Raji (cell line): ENCODE results near the gene URM1.

ENCODE experiments used
- POLR2A ChIP-seq: IDR thresholded peaks from 2 replicates; pipeline ENCODE4 v1.6.1; 2011; ENCODE audit warnings: low read depth, low read length, control low read depth; ENCODE audit not compliant: insufficient read depth

The URM1 gene

GRCh38 chr9:128370367-128370751 is 815 bp upstream of the URM1 start:
- no peak for TF ChIP-seq POLR2A

GRCh38 chr9:128371630-128372117 is 500 bp downstream of the URM1 start:
- TF ChIP-seq POLR2A = no peak

GRCh38 chr9:128372188-128372641 is 1.0 kb downstream of the URM1 start:
- TF ChIP-seq POLR2A = no peak

- TF ChIP-seq POLR2A = no peak
Observed at GRCh38 chr9:128372784-128373183, 1.6 kb downstream of the URM1 start.

GRCh38 chr9:128374221-128374675 is 3.1 kb downstream of the URM1 start:
- no peak for TF ChIP-seq POLR2A

- no peak for TF ChIP-seq POLR2A
Observed at GRCh38 chr9:128375865-128376264, 4.7 kb downstream of the URM1 start.

- no peak for TF ChIP-seq POLR2A
Observed at GRCh38 chr9:128382261-128382660, 11.1 kb downstream of the URM1 start.

GRCh38 chr9:128383007-128383753 is 12.0 kb downstream of the URM1 start:
- no peak for TF ChIP-seq POLR2A

GRCh38 chr9:128383791-128384190 is 12.6 kb downstream of the URM1 start:
- TF ChIP-seq POLR2A = no peak

GRCh38 chr9:128384801-128385495 is 13.8 kb downstream of the URM1 start:
- no peak for TF ChIP-seq POLR2A

- no peak for TF ChIP-seq POLR2A
Observed at GRCh38 chr9:128385496-128386460, 14.6 kb downstream of the URM1 start.

GRCh38 chr9:128388150-128388549 is 17.0 kb downstream of the URM1 start:
- no peak for TF ChIP-seq POLR2A

- no peak for TF ChIP-seq POLR2A
Observed at GRCh38 chr9:128389395-128390149, 18.4 kb downstream of the URM1 start.

- TF ChIP-seq POLR2A = no peak
Observed at GRCh38 chr9:128390150-128390812, 19.1 kb downstream of the URM1 start.
